ENCODE results near the gene SCYGR7. TPM values are rescaled to one million over a fixed set of nuclear protein-coding genes. Genes with fewer than 3 reads are reported as not detected.

SCYGR7 gene
- total and polyA plus RNA-seq, 10 of the 15 experiments (the other 5 are each of a cell fraction or from before 2014, with no cell fraction given): not detected

DNA sequence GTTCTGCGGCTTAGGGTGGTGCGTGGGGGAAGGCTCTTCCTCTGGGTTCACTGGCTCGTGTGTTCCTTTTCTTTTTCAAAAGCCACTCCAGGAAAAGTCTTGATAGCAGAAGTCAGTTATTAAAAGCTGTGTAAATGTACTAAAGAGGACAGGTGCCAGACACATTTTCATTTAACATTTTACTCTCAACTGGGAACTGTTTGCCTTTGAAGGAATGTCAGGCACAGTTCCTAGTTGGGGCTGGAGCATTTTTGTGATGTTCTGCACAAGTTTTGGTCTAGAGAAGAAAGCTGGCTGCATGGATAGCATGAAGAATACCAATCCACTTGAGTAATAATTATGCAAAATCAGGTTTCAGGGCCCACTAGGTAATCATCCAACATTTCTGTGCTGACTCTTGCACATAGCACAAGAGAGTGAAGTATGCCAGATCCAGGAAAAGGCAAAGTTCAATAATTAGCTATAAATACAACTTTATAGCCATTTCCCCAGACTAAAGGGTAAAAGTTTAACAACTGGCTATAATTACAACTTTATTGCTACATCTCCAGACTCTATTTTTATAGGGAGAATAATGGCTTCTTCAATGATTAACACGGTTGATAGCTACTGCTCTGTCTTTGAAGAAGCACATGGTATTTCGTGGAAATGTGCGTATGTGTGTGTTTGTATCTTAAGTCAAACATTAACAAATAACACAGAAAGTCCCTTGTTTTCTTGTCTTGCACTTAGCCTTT, 33.8 kb downstream of the SCYGR7 start (continued):
- TF ChIP-seq, protein P1, sequence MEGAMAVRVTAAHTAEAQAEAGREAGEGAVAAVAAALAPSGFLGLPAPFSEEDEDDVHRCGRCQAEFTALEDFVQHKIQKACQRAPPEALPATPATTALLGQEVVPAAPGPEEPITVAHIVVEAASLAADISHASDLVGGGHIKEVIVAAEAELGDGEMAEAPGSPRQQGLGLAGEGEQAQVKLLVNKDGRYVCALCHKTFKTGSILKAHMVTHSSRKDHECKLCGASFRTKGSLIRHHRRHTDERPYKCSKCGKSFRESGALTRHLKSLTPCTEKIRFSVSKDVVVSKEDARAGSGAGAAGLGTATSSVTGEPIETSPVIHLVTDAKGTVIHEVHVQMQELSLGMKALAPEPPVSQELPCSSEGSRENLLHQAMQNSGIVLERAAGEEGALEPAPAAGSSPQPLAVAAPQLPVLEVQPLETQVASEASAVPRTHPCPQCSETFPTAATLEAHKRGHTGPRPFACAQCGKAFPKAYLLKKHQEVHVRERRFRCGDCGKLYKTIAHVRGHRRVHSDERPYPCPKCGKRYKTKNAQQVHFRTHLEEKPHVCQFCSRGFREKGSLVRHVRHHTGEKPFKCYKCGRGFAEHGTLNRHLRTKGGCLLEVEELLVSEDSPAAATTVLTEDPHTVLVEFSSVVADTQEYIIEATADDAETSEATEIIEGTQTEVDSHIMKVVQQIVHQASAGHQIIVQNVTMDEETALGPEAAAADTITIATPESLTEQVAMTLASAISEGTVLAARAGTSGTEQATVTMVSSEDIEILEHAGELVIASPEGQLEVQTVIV (IDR thresholded peaks at IDR 0.05; ENCODE audit: borderline replicate concordance, partially characterized antibody): no peak

DNA sequence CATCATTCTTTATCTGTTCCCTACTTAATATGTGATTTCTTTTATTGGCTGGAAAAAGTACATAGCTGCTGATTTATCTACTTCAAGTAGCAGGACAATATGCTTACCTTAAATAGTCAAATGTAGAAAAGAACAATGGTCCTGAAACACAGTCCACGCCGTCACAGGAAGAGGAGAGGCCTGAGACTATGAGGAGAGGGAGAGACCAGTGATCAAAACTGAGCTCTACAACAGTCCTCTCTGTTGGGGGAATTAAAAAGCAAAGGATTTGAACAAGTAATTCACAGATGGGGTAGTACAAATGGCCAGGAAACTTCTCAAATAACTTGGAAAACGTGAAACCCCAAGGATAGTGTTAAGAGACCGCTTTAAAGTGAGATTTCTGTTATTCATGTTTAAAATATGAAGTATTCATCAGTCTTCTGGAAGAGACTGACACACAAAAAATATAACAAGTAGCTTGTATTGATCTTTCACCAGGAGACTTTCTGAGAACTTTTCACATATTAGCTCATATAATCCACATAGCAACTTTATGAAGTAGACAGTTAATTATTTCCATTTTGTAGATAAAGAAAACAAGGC, 37.7 kb downstream of the SCYGR7 start:
- no peak overlapping the region for H3K4me2 ChIP-seq (ENCODE audit: control insufficient read depth, insufficient read depth)
- RAD21 ChIA-PET (ENCODE audit: unreplicated experiment): interaction anchor here (0.6 to 3.7 kb wide), 52 partner anchors 8 to 637 kb away, joined by 3 to 60 read pairs (median 4); partner anchors contain the start of gene SCYGR1
- BruUV-seq (replicated peaks): no TSS peak

More for the DNA sequence above, 37.7 kb downstream of the SCYGR7 start:
- no peak overlapping the region for H3K4me3 ChIP-seq
- H3K4me1 ChIP-seq (ENCODE audit: control insufficient read depth, insufficient read depth, low read length): no peaks in the 10 kb centered on the region
- no peaks in the 10 kb centered on the region for H4K20me1 ChIP-seq (ENCODE audit: control insufficient read depth, insufficient read depth)
- DNase-seq (ENCODE audit: low read depth, low spot score) (no peak), ATAC-seq (peak; percentile 42), FAIRE-seq (no peak)
- H3K27me3 ChIP-seq (replicated peaks in 1 of 2; ENCODE audit: control insufficient read depth in 2 of 2, insufficient read depth in 2 of 2, low read length in 1 of 2): no peaks in the 10 kb centered on the region
- intact Hi-C loops (cut with micrococcal nuclease; ENCODE audit: unreplicated experiment): loop anchor here (1.0 to 5.0 kb wide), 5 partner anchors 108 to 637 kb away; partner anchors contain the start of gene AGFG1
- no peak overlapping the region; the same call in 1 of the 2 replicates for H2AFZ ChIP-seq (ENCODE audit: control insufficient read depth, low read depth, low read length)
- POLR2A ChIA-PET: interaction anchor here (0.6 to 1.5 kb wide), 4 partner anchors 87 to 361 kb away, joined by 3 to 5 read pairs (median 4); no protein-coding TSS in a partner anchor
- SMC1A ChIA-PET (ENCODE audit: uncharacterized antibody, unreplicated experiment): interaction anchor here (0.6 to 6.5 kb wide), 58 partner anchors 10 to 635 kb away, joined by 3 to 64 read pairs (median 4); partner anchors contain the start of gene SLC19A3
- no peak for TF ChIP-seq TBL1XR1 (IDR thresholded peaks at IDR 0.05; ENCODE audit: low read depth, low read length)
- TF ChIP-seq HDAC2 (IDR thresholded peaks at IDR 0.05): no peak
- TF ChIP-seq ESRRA (IDR thresholded peaks at IDR 0.05; ENCODE audit: low read length): no peak
- no peaks in the 10 kb centered on the region for H3K36me3 ChIP-seq (ENCODE audit: control insufficient read depth in 2 of 2, insufficient read depth in 2 of 2, low read length in 1 of 2)
- H3K9ac ChIP-seq (ENCODE audit: control insufficient read depth, insufficient read depth, low read length): no peak overlapping the region
- H3K9me3 ChIP-seq (replicated peaks; ENCODE audit: control insufficient read depth, insufficient read depth, low read length): no peaks in the 10 kb centered on the region
- H3K27ac ChIP-seq (ENCODE audit: control insufficient read depth, insufficient read depth): no peak overlapping the region
- 33% methylated on average over 4 of the region's 4 CpGs for WGBS (ENCODE audit: insufficient coverage, insufficient replicate concordance, low lambda C conversion rate, missing lambda C conversion rate)
- H3K79me2 ChIP-seq (ENCODE audit: control insufficient read depth, insufficient read depth, low read length): no peaks in the 10 kb centered on the region
- CTCF ChIA-PET: interaction anchor here (0.6 to 13.3 kb wide), 79 partner anchors 9 to 963 kb away, joined by 3 to 387 read pairs (median 4); partner anchors contain the start of genes MFF, SCYGR5, SCYGR8 and TM4SF20
- in situ Hi-C loops (cut with MboI): loop anchor here (5.0 to 10.0 kb wide), 4 partner anchors 104 to 631 kb away; no protein-coding TSS in a partner anchor

Measured in GM12878 (cell line).